Measurements from ENCODE around the gene SLC25A25. TPM values are rescaled to one million over a fixed set of nuclear protein-coding genes. Genes with fewer than 3 reads are reported as not detected.

SLC25A25 gene
- total RNA-seq, 1 donor from 2014 or later = 9.7 TPM

GRCh38 chr9:128053560-128053959, 14.5 kb upstream of the SLC25A25 start:
- H3K4me3 Mint-ChIP-seq (ENCODE audit: low read depth) = no peak overlapping the region

GRCh38 chr9:128054087-128054486, 13.9 kb upstream of the SLC25A25 start:
- H3K9me3 Mint-ChIP-seq (ENCODE audit: low read depth) = no peaks in the 10 kb centered on the region
- DNase-seq (ENCODE audit: low spot score, unreplicated experiment) = no peak
- no peaks in the 10 kb centered on the region for H3K36me3 Mint-ChIP-seq (ENCODE audit: insufficient read depth)
- H3K27me3 Mint-ChIP-seq = peaks cover 2% of the 10 kb centered on the region
- no peak for TF ChIP-seq CTCF (IDR thresholded peaks at IDR 0.05; ENCODE audit: unreplicated experiment)
- H3K4me3 Mint-ChIP-seq (ENCODE audit: low read depth) = no peak overlapping the region
- H3K4me1 Mint-ChIP-seq (ENCODE audit: low read depth) = peaks cover 7% of the 10 kb centered on the region
- H3K27ac Mint-ChIP-seq = no peak overlapping the region

More at GRCh38 chr9:128053560-128053959, 14.5 kb upstream of the SLC25A25 start:
- Mint-ChIP-seq H3K9me3 (ENCODE audit: low read depth) (no peaks in the 10 kb centered on the region), H3K4me1 (ENCODE audit: low read depth) (peaks cover 7% of the 10 kb centered on the region), H3K27me3 (peaks cover 2% of the 10 kb centered on the region), H3K27ac (no peak overlapping the region), H3K36me3 (ENCODE audit: insufficient read depth) (no peaks in the 10 kb centered on the region)
- TF ChIP-seq CTCF (IDR thresholded peaks at IDR 0.05; ENCODE audit: unreplicated experiment) = no peak
- DNase-seq (ENCODE audit: low spot score, unreplicated experiment) = no peak

GRCh38 chr9:128055344-128056040, 12.5 kb upstream of the SLC25A25 start:
- Mint-ChIP-seq H3K27ac (no peak overlapping the region), H3K4me3 (ENCODE audit: low read depth) (no peak overlapping the region), H3K27me3 (peaks cover 2% of the 10 kb centered on the region), H3K36me3 (ENCODE audit: insufficient read depth) (no peaks in the 10 kb centered on the region), H3K9me3 (ENCODE audit: low read depth) (no peaks in the 10 kb centered on the region), H3K4me1 (ENCODE audit: low read depth) (peaks cover 5% of the 10 kb centered on the region)
- no peak for DNase-seq (ENCODE audit: low spot score, unreplicated experiment)
- no peak for TF ChIP-seq CTCF (IDR thresholded peaks at IDR 0.05; ENCODE audit: unreplicated experiment)

GRCh38 chr9:128056086-128056485, 11.9 kb upstream of the SLC25A25 start:
- Mint-ChIP-seq H3K9me3 (ENCODE audit: low read depth) (no peaks in the 10 kb centered on the region), H3K27me3 (peaks cover 2% of the 10 kb centered on the region), H3K27ac (no peak overlapping the region), H3K4me1 (ENCODE audit: low read depth) (peaks cover 5% of the 10 kb centered on the region), H3K4me3 (ENCODE audit: low read depth) (no peak overlapping the region), H3K36me3 (ENCODE audit: insufficient read depth) (no peaks in the 10 kb centered on the region)
- no peak for TF ChIP-seq CTCF (IDR thresholded peaks at IDR 0.05; ENCODE audit: unreplicated experiment)
- DNase-seq (ENCODE audit: low spot score, unreplicated experiment) = no peak

- no peak for TF ChIP-seq CTCF (IDR thresholded peaks at IDR 0.05; ENCODE audit: unreplicated experiment)
- Mint-ChIP-seq H3K27ac (no peak overlapping the region), H3K4me3 (ENCODE audit: low read depth) (no peak overlapping the region), H3K9me3 (ENCODE audit: low read depth) (no peaks in the 10 kb centered on the region), H3K27me3 (peaks cover 2% of the 10 kb centered on the region), H3K36me3 (ENCODE audit: insufficient read depth) (peaks cover 2% of the 10 kb centered on the region), H3K4me1 (ENCODE audit: low read depth) (peaks cover 5% of the 10 kb centered on the region)
- no peak for DNase-seq (ENCODE audit: low spot score, unreplicated experiment)
These were observed 10.9 kb upstream of the SLC25A25 start for GRCh38 chr9:128056887-128057723.
